ENCODE measurements around the gene LRFN2. TPM values are rescaled to one million over a fixed set of nuclear protein-coding genes. Genes with fewer than 3 reads are reported as not detected.

LRFN2 gene
- total RNA-seq, 1 experiment from 2014 or later: not detected

DNA sequence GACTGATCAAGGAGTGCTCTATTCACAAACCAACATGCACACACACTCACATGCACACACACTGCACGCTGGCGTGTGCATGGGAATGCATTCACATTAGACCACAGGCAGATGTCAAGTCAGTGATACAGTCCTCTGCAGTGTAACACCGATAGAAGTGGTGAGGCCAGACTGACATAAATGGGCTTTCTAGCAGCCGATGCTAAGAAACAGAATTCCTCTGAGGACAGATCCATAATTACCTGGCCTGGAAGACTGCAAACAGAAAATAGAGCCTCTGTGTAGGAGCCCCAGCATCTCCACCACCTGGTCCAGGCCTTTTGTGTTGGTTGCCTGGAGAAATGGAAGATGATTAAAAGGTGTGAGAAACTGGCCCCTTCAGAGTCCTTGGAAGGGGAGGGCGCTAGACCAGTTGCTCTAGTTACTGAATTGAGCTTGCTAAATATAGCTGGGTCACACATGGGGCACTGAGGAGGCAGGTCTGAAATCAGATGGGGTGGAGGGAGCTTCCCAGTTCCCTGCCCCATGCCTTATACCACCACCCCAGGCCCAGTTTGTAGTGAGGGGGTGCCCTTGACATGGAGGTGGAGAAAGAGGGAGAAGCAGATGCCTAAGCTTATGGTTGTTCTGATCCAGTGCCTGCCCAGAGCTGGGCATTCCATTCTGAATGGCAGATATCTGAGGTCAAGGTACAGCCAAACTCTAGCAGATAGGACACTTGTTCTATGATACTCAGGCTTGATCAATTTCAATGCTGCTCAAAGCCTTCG, 233.8 kb downstream of the LRFN2 start:
- no peak overlapping the region for H2AFZ ChIP-seq (ENCODE audit: low read length)
- H3K36me3 ChIP-seq (ENCODE audit: low read depth, low read length): no peaks in the 10 kb centered on the region
- no peaks in the 10 kb centered on the region for H4K20me1 ChIP-seq (ENCODE audit: low read length)
- intact Hi-C loops (cut with micrococcal nuclease): no loop called here
- ATAC-seq: no peak
- POLR2A ChIA-PET (ENCODE audit: unreplicated experiment): no interaction called here
- TF ChIP-seq EZH2phosphoT487 (IDR thresholded peaks at IDR 0.05; ENCODE audit: borderline replicate concordance, low read length): no peak
- TF ChIP-seq, protein P1, sequence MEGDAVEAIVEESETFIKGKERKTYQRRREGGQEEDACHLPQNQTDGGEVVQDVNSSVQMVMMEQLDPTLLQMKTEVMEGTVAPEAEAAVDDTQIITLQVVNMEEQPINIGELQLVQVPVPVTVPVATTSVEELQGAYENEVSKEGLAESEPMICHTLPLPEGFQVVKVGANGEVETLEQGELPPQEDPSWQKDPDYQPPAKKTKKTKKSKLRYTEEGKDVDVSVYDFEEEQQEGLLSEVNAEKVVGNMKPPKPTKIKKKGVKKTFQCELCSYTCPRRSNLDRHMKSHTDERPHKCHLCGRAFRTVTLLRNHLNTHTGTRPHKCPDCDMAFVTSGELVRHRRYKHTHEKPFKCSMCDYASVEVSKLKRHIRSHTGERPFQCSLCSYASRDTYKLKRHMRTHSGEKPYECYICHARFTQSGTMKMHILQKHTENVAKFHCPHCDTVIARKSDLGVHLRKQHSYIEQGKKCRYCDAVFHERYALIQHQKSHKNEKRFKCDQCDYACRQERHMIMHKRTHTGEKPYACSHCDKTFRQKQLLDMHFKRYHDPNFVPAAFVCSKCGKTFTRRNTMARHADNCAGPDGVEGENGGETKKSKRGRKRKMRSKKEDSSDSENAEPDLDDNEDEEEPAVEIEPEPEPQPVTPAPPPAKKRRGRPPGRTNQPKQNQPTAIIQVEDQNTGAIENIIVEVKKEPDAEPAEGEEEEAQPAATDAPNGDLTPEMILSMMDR (conservative IDR thresholded peaks at IDR 0.05; ENCODE audit: low read depth, low read length): no peak
- TF ChIP-seq EZH2 (IDR thresholded peaks at IDR 0.05; ENCODE audit: low read length, unreplicated experiment): no peak
- H3K9ac ChIP-seq (ENCODE audit: low read length): no peak overlapping the region
- H3K27me3 ChIP-seq (ENCODE audit: low read length): no peaks in the 10 kb centered on the region
- no peaks in the 10 kb centered on the region for H3K9me3 ChIP-seq (ENCODE audit: low read length)
- no peak overlapping the region for H3K27ac ChIP-seq (ENCODE audit: low read length)
- no peaks in the 10 kb centered on the region for H3F3A ChIP-seq (ENCODE audit: low read length, unreplicated experiment)
- DNase-seq: no peak
- H3K4me2 ChIP-seq (ENCODE audit: low read length): no peak overlapping the region
- H3K4me1 ChIP-seq (ENCODE audit: insufficient read depth, low read length): no peaks in the 10 kb centered on the region
- no peaks in the 10 kb centered on the region for H3K9me2 ChIP-seq (replicated peaks; ENCODE audit: low read length)
- no peaks in the 10 kb centered on the region for H3K79me2 ChIP-seq (ENCODE audit: low read length)
- BruUV-seq (replicated peaks): no TSS peak
- no peak overlapping the region for H3K4me3 ChIP-seq (ENCODE audit: low read length)
- CTCF ChIA-PET: no interaction called here

DNA sequence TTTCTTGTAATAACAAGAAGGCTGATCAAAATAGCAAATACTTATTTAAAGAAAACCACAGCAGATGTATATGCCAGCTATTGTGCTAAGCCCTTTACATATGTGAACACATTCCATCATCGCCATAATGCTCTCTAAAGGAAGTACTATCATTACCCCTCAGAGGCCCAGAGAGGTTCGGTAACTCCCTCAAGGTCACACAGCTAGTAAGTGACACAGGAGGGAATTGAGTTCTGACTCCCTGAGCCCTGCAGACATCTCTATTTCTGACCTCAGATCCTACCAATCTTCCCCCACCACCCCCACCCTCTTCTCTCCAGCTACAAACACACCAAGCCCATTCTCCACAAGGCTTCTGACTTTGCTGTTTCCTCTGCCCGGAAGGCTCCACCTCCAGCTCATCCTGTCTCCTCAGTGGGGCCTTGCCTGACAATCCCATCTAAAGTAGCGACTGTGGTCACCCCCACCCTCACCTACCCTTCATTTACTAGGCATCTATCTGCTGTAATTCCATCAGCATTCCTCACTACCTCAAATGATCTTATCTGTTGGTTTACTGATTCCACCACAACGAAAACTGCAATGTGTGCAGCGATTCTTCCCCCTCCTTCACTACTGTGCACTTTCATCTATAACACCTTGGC, 234.5 kb downstream of the LRFN2 start:
- no peaks in the 10 kb centered on the region for H3K79me2 ChIP-seq (ENCODE audit: low read length)
- no peak overlapping the region for H3K9ac ChIP-seq (ENCODE audit: low read length)
- no TSS peak for BruUV-seq (replicated peaks)
- H3K27ac ChIP-seq (ENCODE audit: low read length): no peak overlapping the region
- no peaks in the 10 kb centered on the region for H3K4me1 ChIP-seq (ENCODE audit: insufficient read depth, low read length)
- H4K20me1 ChIP-seq (ENCODE audit: low read length): no peaks in the 10 kb centered on the region
- no peak overlapping the region for H3K4me2 ChIP-seq (ENCODE audit: low read length)
- TF ChIP-seq EZH2 (IDR thresholded peaks at IDR 0.05; ENCODE audit: low read length, unreplicated experiment) (no peak), EZH2phosphoT487 (IDR thresholded peaks at IDR 0.05; ENCODE audit: borderline replicate concordance, low read length) (no peak)
- TF ChIP-seq, protein P1 (conservative IDR thresholded peaks at IDR 0.05; ENCODE audit: low read depth, low read length): no peak
- H3K27me3 ChIP-seq (ENCODE audit: low read length): no peaks in the 10 kb centered on the region
- no peaks in the 10 kb centered on the region for H3K9me2 ChIP-seq (replicated peaks; ENCODE audit: low read length)
- DNase-seq: no peak
- H3K36me3 ChIP-seq (ENCODE audit: low read depth, low read length): no peaks in the 10 kb centered on the region
- no peaks in the 10 kb centered on the region for H3K9me3 ChIP-seq (ENCODE audit: low read length)
- H2AFZ ChIP-seq (ENCODE audit: low read length): no peak overlapping the region
- no peaks in the 10 kb centered on the region for H3F3A ChIP-seq (ENCODE audit: low read length, unreplicated experiment)
- ChIA-PET POLR2A (ENCODE audit: unreplicated experiment) (no interaction called here), CTCF (no interaction called here)
- intact Hi-C loops (cut with micrococcal nuclease): no loop called here
- H3K4me3 ChIP-seq (ENCODE audit: low read length): no peak overlapping the region
- no peak for ATAC-seq

DNA sequence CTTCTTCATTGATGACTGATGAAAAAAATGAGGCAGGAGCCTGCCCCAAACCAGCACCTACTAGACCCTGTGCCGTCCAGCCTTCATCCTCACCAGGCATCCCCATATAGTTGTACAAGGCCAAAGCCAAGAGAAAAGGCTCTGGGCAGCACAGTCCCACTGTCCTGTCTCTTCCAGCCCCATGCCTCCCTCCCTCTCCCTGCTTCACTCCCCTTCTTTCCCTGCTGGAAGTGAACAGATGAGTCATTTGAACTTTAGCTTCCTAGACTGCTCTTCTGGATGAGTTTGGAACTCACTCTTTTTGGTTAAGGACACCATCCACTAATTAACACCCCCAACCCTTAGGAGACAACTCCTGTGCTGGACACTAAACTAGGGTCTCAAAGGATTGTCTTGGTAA, 235.2 kb downstream of the LRFN2 start:
- H3K4me1 ChIP-seq (ENCODE audit: insufficient read depth, low read length): no peaks in the 10 kb centered on the region
- H4K20me1 ChIP-seq (ENCODE audit: low read length): no peaks in the 10 kb centered on the region
- DNase-seq: no peak
- H3K79me2 ChIP-seq (ENCODE audit: low read length): no peaks in the 10 kb centered on the region
- BruUV-seq (replicated peaks): no TSS peak
- intact Hi-C loops (cut with micrococcal nuclease): no loop called here
- no peaks in the 10 kb centered on the region for H3K9me3 ChIP-seq (ENCODE audit: low read length)
- no peak overlapping the region for H3K27ac ChIP-seq (ENCODE audit: low read length)
- H3K27me3 ChIP-seq (ENCODE audit: low read length): no peaks in the 10 kb centered on the region
- no peak for TF ChIP-seq EZH2 (IDR thresholded peaks at IDR 0.05; ENCODE audit: low read length, unreplicated experiment)
- TF ChIP-seq EZH2phosphoT487 (IDR thresholded peaks at IDR 0.05; ENCODE audit: borderline replicate concordance, low read length): no peak
- TF ChIP-seq, protein P1 (conservative IDR thresholded peaks at IDR 0.05; ENCODE audit: low read depth, low read length): no peak
- ATAC-seq: no peak
- no peaks in the 10 kb centered on the region for H3K9me2 ChIP-seq (replicated peaks; ENCODE audit: low read length)
- ChIA-PET CTCF (no interaction called here), POLR2A (ENCODE audit: unreplicated experiment) (no interaction called here)
- no peak overlapping the region for H3K9ac ChIP-seq (ENCODE audit: low read length)
- H3K4me2 ChIP-seq (ENCODE audit: low read length): no peak overlapping the region
- H2AFZ ChIP-seq (ENCODE audit: low read length): no peak overlapping the region
- no peak overlapping the region for H3K4me3 ChIP-seq (ENCODE audit: low read length)
- H3F3A ChIP-seq (ENCODE audit: low read length, unreplicated experiment): no peaks in the 10 kb centered on the region
- no peaks in the 10 kb centered on the region for H3K36me3 ChIP-seq (ENCODE audit: low read depth, low read length)
